Measurements from ENCODE around the gene TMEM101. TPM values are rescaled to one million over a fixed set of nuclear protein-coding genes. Genes with fewer than 3 reads are reported as not detected.
A peak's percentile ranks its signal among the peaks of the same experiment; 100 is the strongest.

The TMEM101 gene
- total and polyA plus RNA-seq, 2 donors (not counting 1 experiment from before 2014, with no cell fraction given): 16.3 to 25.3 TPM

DNA sequence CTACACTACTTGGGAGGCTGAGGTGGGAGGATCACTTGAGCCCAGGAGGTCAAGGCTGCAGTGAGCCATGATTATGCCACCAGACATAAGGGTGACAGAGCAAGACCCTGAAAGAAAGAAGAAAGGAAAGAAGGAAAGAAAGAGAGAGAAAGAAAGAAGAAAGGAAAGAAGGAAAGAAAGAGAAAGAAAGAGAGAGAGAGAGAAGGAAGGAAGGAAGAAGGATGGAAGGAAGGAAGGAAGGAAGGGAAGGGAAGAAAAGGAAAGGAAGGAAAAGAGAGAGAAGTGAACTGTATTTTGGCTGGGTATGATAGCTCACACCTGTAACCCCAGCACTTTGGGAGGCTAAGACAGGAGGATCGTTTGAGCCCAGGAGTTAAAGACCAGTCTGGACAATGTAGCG lies 36.7 kb downstream of the TMEM101 start:
- DNase-seq: no peak
- intact Hi-C loops (cut with micrococcal nuclease): no loop called here
- no peak for ATAC-seq (ENCODE audit: low read depth)
- Mint-ChIP-seq H3K4me1 (no peaks in the 10 kb centered on the region), H3K9me3 (ENCODE audit: insufficient read depth) (no peaks in the 10 kb centered on the region), H3K27me3 (peaks cover 36% of the 10 kb centered on the region), H3K27ac (no peak overlapping the region), H3K4me3 (no peak overlapping the region)
- POLR2A ChIA-PET: no interaction called here
- Histone ChIP-seq H3K4me1 (ENCODE audit: control insufficient read depth in 2 of 2, insufficient read depth in 2 of 2, low read length in 2 of 2) (peaks cover 0 to under 1% of the 10 kb centered on the region in 2 donors), H3K27me3 (replicated peaks in 1 of 4; ENCODE audit: control extremely low read depth in 1 of 4, control insufficient read depth in 3 of 4, insufficient read depth in 4 of 4, low read length in 3 of 4) (peaks cover 0 to 19% (median 13%) of the 10 kb centered on the region in 4 experiments), H4K20me1 (ENCODE audit: control insufficient read depth, insufficient read depth, low read length, poor library complexity, severe bottlenecking) (no peaks in the 10 kb centered on the region), H3K36me3 (replicated peaks in 1 of 2; ENCODE audit: control extremely low read depth in 1 of 2, control insufficient read depth in 1 of 2, extremely low read depth in 1 of 2, insufficient read depth in 2 of 2, low read length in 1 of 2) (no peaks in the 10 kb centered on the region), H3K4me2 (replicated peaks; ENCODE audit: low read depth, low read length, poor library complexity, severe bottlenecking) (no peak overlapping the region), H3K9ac (ENCODE audit: low read length) (no peak overlapping the region), H3K9me3 (ENCODE audit: control extremely low read depth in 1 of 3, control insufficient read depth in 2 of 3, insufficient read depth in 1 of 3, low read length in 2 of 3) (peaks cover 0 to under 1% (median 0%) of the 10 kb centered on the region in 3 donors), H3K4me3 (ENCODE audit: control extremely low read depth in 1 of 5, extremely low read depth in 1 of 5, insufficient read depth in 1 of 5, low read depth in 2 of 5, low read length in 4 of 5) (no peak overlapping the region), H3K79me2 (ENCODE audit: control insufficient read depth, insufficient read depth, low read length) (no peaks in the 10 kb centered on the region), H2AFZ (ENCODE audit: insufficient read depth, low read depth, low read length, poor library complexity, severe bottlenecking) (no peak overlapping the region), H3K27ac (ENCODE audit: low read length in 2 of 2) (no peak overlapping the region)
- CTCF ChIA-PET: no interaction called here
- no CpG with 5 or more reads among the region's 2 CpGs for WGBS (ENCODE audit: insufficient coverage)
- TF ChIP-seq EZH2 (IDR thresholded peaks at IDR 0.05; ENCODE audit: borderline replicate concordance, insufficient read depth, low read depth, low read length, poor library complexity, severe bottlenecking): no peak
- TF ChIP-seq, protein P1, sequence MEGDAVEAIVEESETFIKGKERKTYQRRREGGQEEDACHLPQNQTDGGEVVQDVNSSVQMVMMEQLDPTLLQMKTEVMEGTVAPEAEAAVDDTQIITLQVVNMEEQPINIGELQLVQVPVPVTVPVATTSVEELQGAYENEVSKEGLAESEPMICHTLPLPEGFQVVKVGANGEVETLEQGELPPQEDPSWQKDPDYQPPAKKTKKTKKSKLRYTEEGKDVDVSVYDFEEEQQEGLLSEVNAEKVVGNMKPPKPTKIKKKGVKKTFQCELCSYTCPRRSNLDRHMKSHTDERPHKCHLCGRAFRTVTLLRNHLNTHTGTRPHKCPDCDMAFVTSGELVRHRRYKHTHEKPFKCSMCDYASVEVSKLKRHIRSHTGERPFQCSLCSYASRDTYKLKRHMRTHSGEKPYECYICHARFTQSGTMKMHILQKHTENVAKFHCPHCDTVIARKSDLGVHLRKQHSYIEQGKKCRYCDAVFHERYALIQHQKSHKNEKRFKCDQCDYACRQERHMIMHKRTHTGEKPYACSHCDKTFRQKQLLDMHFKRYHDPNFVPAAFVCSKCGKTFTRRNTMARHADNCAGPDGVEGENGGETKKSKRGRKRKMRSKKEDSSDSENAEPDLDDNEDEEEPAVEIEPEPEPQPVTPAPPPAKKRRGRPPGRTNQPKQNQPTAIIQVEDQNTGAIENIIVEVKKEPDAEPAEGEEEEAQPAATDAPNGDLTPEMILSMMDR (IDR thresholded peaks at IDR 0.05): no peak

DNA sequence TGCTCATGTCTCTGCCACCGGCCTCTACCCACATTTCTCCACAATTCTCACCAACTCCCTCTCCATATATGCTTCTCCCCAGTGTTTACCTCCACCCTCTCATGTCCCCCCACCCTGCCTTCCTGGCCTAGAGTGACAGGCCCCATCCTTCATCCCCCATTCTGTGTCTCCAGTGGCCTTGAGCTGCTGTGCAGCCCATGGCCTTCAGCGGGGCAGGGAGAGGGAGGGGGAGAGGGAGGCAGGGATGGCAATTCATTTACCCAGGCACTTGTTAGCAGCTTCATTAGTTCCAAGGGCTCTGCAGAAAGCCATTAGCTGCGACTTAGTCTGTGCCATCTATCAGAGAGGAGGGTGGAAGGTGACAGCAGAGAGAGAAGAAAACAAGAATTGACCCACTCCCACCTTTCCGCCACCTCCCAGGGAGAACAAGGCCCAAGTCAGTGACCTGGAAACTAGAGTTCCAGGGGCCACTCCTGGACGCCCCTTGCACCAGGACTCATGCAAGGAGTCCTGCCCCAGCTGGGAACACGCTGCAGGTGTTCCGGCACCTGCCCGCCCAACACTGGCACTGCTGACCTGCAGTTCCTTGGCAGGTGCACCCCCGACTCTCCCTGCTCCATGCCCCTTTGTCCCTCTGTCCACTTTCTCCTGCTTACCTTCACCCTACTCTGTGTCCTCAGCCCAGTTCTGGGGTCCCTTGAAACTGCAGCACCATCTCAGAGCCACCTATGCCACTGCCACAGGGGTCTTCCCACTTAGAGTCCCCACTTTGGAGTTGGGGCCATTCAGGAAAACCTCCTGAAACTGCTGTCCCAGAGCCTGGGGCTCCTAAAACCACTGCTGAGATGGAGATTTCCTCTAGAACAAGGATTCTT lies 37.6 kb downstream of the TMEM101 start:
- intact Hi-C loops (cut with micrococcal nuclease): no loop called here
- no peaks in the 10 kb centered on the region for H3K9me3 ChIP-seq (ENCODE audit: control extremely low read depth in 1 of 3, control insufficient read depth in 2 of 3, insufficient read depth in 1 of 3, low read length in 2 of 3)
- no peak overlapping the region for H2AFZ ChIP-seq (ENCODE audit: insufficient read depth, low read depth, low read length, poor library complexity, severe bottlenecking)
- WGBS (ENCODE audit: insufficient coverage): 80% methylated on average over 7 of the region's 9 CpGs
- no peak for TF ChIP-seq EZH2 (IDR thresholded peaks at IDR 0.05; ENCODE audit: borderline replicate concordance, insufficient read depth, low read depth, low read length, poor library complexity, severe bottlenecking)
- TF ChIP-seq, protein P1 (IDR thresholded peaks at IDR 0.05): no peak
- H3K27me3 Mint-ChIP-seq: peaks cover 29% of the 10 kb centered on the region
- peak overlapping the region; percentile 41 for H3K27ac Mint-ChIP-seq
- no peak overlapping the region for H3K4me3 Mint-ChIP-seq
- H3K4me1 ChIP-seq (ENCODE audit: control insufficient read depth in 2 of 2, insufficient read depth in 2 of 2, low read length in 2 of 2): no peaks in the 10 kb centered on the region
- H3K4me1 Mint-ChIP-seq: no peaks in the 10 kb centered on the region
- no peak overlapping the region for H3K27ac ChIP-seq (ENCODE audit: low read length in 2 of 2)
- DNase-seq (no peak), ATAC-seq (ENCODE audit: low read depth) (no peak)
- no peaks in the 10 kb centered on the region for H3K9me3 Mint-ChIP-seq (ENCODE audit: insufficient read depth)
- no peak overlapping the region for H3K9ac ChIP-seq (ENCODE audit: low read length)
- H3K27me3 ChIP-seq (replicated peaks in 1 of 4; ENCODE audit: control extremely low read depth in 1 of 4, control insufficient read depth in 3 of 4, insufficient read depth in 4 of 4, low read length in 3 of 4): peaks cover 0 to 12% (median 7%) of the 10 kb centered on the region in 4 experiments
- ChIA-PET CTCF (no interaction called here), POLR2A (no interaction called here)
- H3K4me2 ChIP-seq (replicated peaks; ENCODE audit: low read depth, low read length, poor library complexity, severe bottlenecking): no peak overlapping the region
- H3K36me3 ChIP-seq (replicated peaks in 1 of 2; ENCODE audit: control extremely low read depth in 1 of 2, control insufficient read depth in 1 of 2, extremely low read depth in 1 of 2, insufficient read depth in 2 of 2, low read length in 1 of 2): no peaks in the 10 kb centered on the region
- no peaks in the 10 kb centered on the region for H4K20me1 ChIP-seq (ENCODE audit: control insufficient read depth, insufficient read depth, low read length, poor library complexity, severe bottlenecking)
- H3K4me3 ChIP-seq (ENCODE audit: control extremely low read depth in 1 of 5, extremely low read depth in 1 of 5, insufficient read depth in 1 of 5, low read depth in 2 of 5, low read length in 4 of 5): no peak overlapping the region
- H3K79me2 ChIP-seq (ENCODE audit: control insufficient read depth, insufficient read depth, low read length): no peaks in the 10 kb centered on the region

Data from B cell (primary cell).